IMR-90 (cell line): Measurements from ENCODE around the gene LIPE.

Experiments used
- CTCF ChIP-seq: conservative IDR thresholded peaks from 2 replicates; pipeline ENCODE4 v1.5.1; 2012; ENCODE audit warnings: mild to moderate bottlenecking, low read depth, low read length, improper control_type of control experiment
- RFX5 ChIP-seq: IDR thresholded peaks from 2 replicates; pipeline ENCODE4 v1.8.0; 2012; ENCODE audit warnings: low read depth, mild to moderate bottlenecking, low read length, moderate library complexity

- peak; percentile 43 for TF ChIP-seq CTCF
- TF ChIP-seq RFX5 = no peak
Measured at GRCh38 chr19:42386974-42387707, 40.0 kb downstream of the LIPE start.
